H9 (cell line): Measurements from ENCODE around the gene GBE1. TPM values are rescaled to one million over a fixed set of nuclear protein-coding genes. Genes with fewer than 3 reads are reported as not detected.

Experiments
- DNase-seq: peaks from one replicate; pipeline ENCODE4 v3.0.0-alpha.2; 2017
- H2AFZ ChIP-seq: one replicate; pipeline ENCODE4 v1.6.1; 2013; ENCODE audit warnings: mild to moderate bottlenecking, low read length, control low read depth, moderate library complexity
- H2AK5ac ChIP-seq: 2 replicates; pipeline ENCODE4 v1.6.1; 2013; ENCODE audit warnings: low read length, control low read depth, mixed read lengths; ENCODE audit not compliant: insufficient read length
- H2BK120ac ChIP-seq: one replicate; pipeline ENCODE4 v1.6.1; 2013; ENCODE audit warnings: low read depth, mild to moderate bottlenecking, low read length, control low read depth, inconsistent platforms; ENCODE audit not compliant: poor library complexity, severe bottlenecking
- H2BK12ac ChIP-seq: 2 replicates; pipeline ENCODE4 v1.6.1; 2013; ENCODE audit warnings: low read length, control low read depth, mixed read lengths, low read depth; ENCODE audit not compliant: insufficient read length
- H2BK15ac ChIP-seq: 2 replicates; pipeline ENCODE4 v1.6.1; 2013; ENCODE audit warnings: low read depth, low read length, control low read depth
- H2BK20ac ChIP-seq: one replicate; pipeline ENCODE4 v1.6.1; 2013; ENCODE audit warnings: low read depth, mild to moderate bottlenecking, low read length, control low read depth, inconsistent platforms; ENCODE audit not compliant: poor library complexity, severe bottlenecking
- H2BK5ac ChIP-seq: 2 replicates; pipeline ENCODE4 v1.6.1; 2013; ENCODE audit warnings: low read length, control low read depth, mixed read lengths; ENCODE audit not compliant: insufficient read length
- H3K14ac ChIP-seq: 2 replicates; pipeline ENCODE4 v1.6.1; 2013; ENCODE audit warnings: low read length, control low read depth; ENCODE audit not compliant: insufficient read depth
- H3K18ac ChIP-seq: 2 replicates; pipeline ENCODE4 v1.6.1; 2013; ENCODE audit warnings: low read depth, mild to moderate bottlenecking, mixed read lengths, low read length, control low read depth; ENCODE audit not compliant: insufficient read length
- H3K23ac ChIP-seq: 2 replicates; pipeline ENCODE4 v1.6.1; 2013; ENCODE audit warnings: low read length, control low read depth, mixed read lengths, low read depth; ENCODE audit not compliant: insufficient read length
- H3K23me2 ChIP-seq: 2 replicates; pipeline ENCODE4 v1.6.1; 2013; ENCODE audit warnings: low read depth, mild to moderate bottlenecking, mixed read lengths, low read length, control low read depth; ENCODE audit not compliant: insufficient read length, poor library complexity, severe bottlenecking
- H3K27ac ChIP-seq: 2 replicates; pipeline ENCODE4 v1.5.1; 2013; ENCODE audit warnings: low read length, control low read depth, mixed read lengths, low read depth; ENCODE audit not compliant: insufficient read length
- H3K27me3 ChIP-seq: 2 replicates; pipeline ENCODE4 v1.6.1; 2013; ENCODE audit warnings: low read length, control low read depth, inconsistent platforms; ENCODE audit not compliant: insufficient read depth
- H3K4ac ChIP-seq: 2 replicates; pipeline ENCODE4 v1.6.1; 2013; ENCODE audit warnings: low read depth, mild to moderate bottlenecking, control low read depth, inconsistent platforms, low read length, moderate library complexity
- H3K4me1 ChIP-seq: 2 replicates; pipeline ENCODE4 v1.6.1; 2013; ENCODE audit warnings: low read length, control low read depth, inconsistent platforms; ENCODE audit not compliant: insufficient read depth
- H3K4me2 ChIP-seq: 2 replicates; pipeline ENCODE4 v1.6.1; 2013; ENCODE audit warnings: low read length, control low read depth, mixed read lengths; ENCODE audit not compliant: insufficient read length, insufficient read depth
- H3K56ac ChIP-seq: 2 replicates; pipeline ENCODE4 v1.6.1; 2013; ENCODE audit warnings: low read depth, mild to moderate bottlenecking, mixed read lengths, low read length, control low read depth; ENCODE audit not compliant: insufficient read length
- H3K79me1 ChIP-seq: 2 replicates; pipeline ENCODE4 v1.6.1; 2013; ENCODE audit warnings: low read depth, mild to moderate bottlenecking, moderate library complexity, low read length, control low read depth, inconsistent platforms; ENCODE audit not compliant: insufficient read depth, poor library complexity, severe bottlenecking
- H3K79me2 ChIP-seq: 2 replicates; pipeline ENCODE4 v1.6.1; 2013; ENCODE audit warnings: low read length, control low read depth, inconsistent platforms; ENCODE audit not compliant: insufficient read depth
- H3K9ac ChIP-seq: 2 replicates; pipeline ENCODE4 v1.6.1; 2013; ENCODE audit warnings: low read length, control low read depth, mixed read lengths; ENCODE audit not compliant: insufficient read length; ENCODE audit errors: extremely low read depth
- H3K9me3 ChIP-seq: one replicate; pipeline ENCODE4 v1.6.1; 2013; ENCODE audit warnings: low read depth, low read length, inconsistent platforms; ENCODE audit not compliant: control insufficient read depth
- H3T11ph ChIP-seq: one replicate; pipeline ENCODE4 v1.6.1; 2013; ENCODE audit warnings: mild to moderate bottlenecking, low read length, control low read depth, inconsistent platforms
- H4K20me1 ChIP-seq: one replicate; pipeline ENCODE4 v1.6.1; 2013; ENCODE audit not compliant: control insufficient read depth, insufficient read length, insufficient read depth
- H4K5ac ChIP-seq: 2 replicates; pipeline ENCODE4 v1.6.1; 2013; ENCODE audit warnings: low read depth, mild to moderate bottlenecking, mixed read lengths, low read length, control low read depth; ENCODE audit not compliant: insufficient read length
- H4K8ac ChIP-seq: replicated peaks from 2 replicates; pipeline ENCODE4 v1.6.1; 2013; ENCODE audit warnings: low read length, control low read depth, mixed read lengths, low read depth; ENCODE audit not compliant: insufficient read length
- H4K91ac ChIP-seq: 2 replicates; pipeline ENCODE4 v1.6.1; 2013; ENCODE audit warnings: low read depth, mild to moderate bottlenecking, moderate library complexity, mixed read lengths, low read length, control low read depth; ENCODE audit not compliant: insufficient read length
- H3K27ac Mint-ChIP-seq, 3 experiments: 2 replicates in 2 of 3; 3 replicates in 1 of 3; pipeline ENCODE4 v1.8.0; 2020 to 2021; ENCODE audit warnings: mixed read lengths in 3 of 3, mild to moderate bottlenecking in 1 of 3, moderate library complexity in 1 of 3
- H3K27me3 Mint-ChIP-seq: 2 replicates; pipeline ENCODE4 v1.8.0; 2021; ENCODE audit warnings: low read depth, mild to moderate bottlenecking, moderate library complexity, mixed read lengths
- H3K36me3 Mint-ChIP-seq, 3 experiments: 2 replicates in 2 of 3; 3 replicates in 1 of 3; pipeline ENCODE4 v1.8.0; 2020 to 2021; ENCODE audit warnings: low read depth in 3 of 3, mixed read lengths in 3 of 3; ENCODE audit not compliant: insufficient read depth in 1 of 3
- H3K4me1 Mint-ChIP-seq, 2 experiments: 2 replicates each; pipeline ENCODE4 v1.8.0; 2020; ENCODE audit warnings: mixed read lengths in 2 of 2
- H3K4me3 Mint-ChIP-seq, 2 experiments: 2 replicates in 1 of 2; 3 replicates in 1 of 2; pipeline ENCODE4 v1.8.0; 2020 to 2021; ENCODE audit warnings: mild to moderate bottlenecking in 2 of 2, mixed read lengths in 2 of 2, moderate library complexity in 1 of 2
- H3K9me3 Mint-ChIP-seq, 2 experiments: 2 replicates in 1 of 2; 3 replicates in 1 of 2; pipeline ENCODE4 v1.8.0; 2020; ENCODE audit warnings: mild to moderate bottlenecking in 2 of 2, mixed read lengths in 2 of 2, moderate library complexity in 1 of 2
- CTCF ChIP-seq: fragments of 200-600 bp; sonication (generic); conservative IDR thresholded peaks from 3 replicates; pipeline ENCODE4 v1.8.0; 2021; ENCODE audit warnings: antibody characterized with exemption, mild to moderate bottlenecking
- WGBS: extraction: QIAGEN DNeasy Blood & Tissue Kit; methylation state at CpG from one replicate; pipeline ENCODE4 v1.1.7; 2013; ENCODE audit warnings: missing lambda C conversion rate, low lambda C conversion rate, mixed read lengths; ENCODE audit not compliant: insufficient read length; ENCODE audit errors: extremely low coverage; 5-methylcytosine and 5-hydroxymethylcytosine counted together
- total RNA-seq: library from RNA; stranded (reverse); gene quantifications from 2 replicates; pipeline ENCODE4 v1.2.1, GENCODE V29; 2021

GBE1 gene
- total RNA-seq, 1 experiment from 2014 or later: 13.8 TPM

DNA sequence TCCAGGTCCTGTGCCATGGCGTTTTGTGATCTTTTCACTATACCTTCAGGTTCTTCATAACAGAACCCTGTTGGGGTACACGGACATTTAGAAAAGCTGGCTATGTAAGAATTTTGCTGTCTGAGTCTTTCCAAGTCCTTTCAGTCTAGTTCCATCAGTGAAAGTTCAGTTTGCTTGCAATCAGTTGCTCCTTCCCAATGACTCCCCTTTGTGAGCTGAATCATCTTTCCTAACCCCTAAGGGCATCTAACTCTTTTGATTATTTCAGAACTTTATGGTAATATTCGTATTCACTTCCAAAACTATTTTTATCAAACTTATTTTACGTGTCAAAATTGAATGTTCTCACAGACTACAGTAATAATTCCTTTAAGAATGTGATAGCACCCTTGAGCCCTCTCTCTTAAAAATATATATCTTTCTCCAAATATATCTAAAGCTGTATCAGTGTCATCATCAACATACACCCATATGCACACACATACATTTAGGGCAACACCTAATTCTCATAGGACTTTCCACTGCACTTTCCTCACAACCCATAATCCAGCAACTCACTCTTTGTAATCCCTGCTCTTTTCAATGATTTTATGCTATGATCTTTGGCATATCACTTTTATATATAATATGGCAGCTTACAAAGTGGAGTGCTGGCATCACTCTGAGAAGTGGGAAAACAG is 263.7 kb downstream of the GBE1 start:
- Histone ChIP-seq H3K4me1 (no peaks in the 10 kb centered on the region), H2BK120ac (no peak overlapping the region), H3K27me3 (no peaks in the 10 kb centered on the region), H3K56ac (no peak overlapping the region), H4K91ac (no peak overlapping the region), H3K79me1 (no peaks in the 10 kb centered on the region), H4K20me1 (no peaks in the 10 kb centered on the region), H3K23me2 (no peaks in the 10 kb centered on the region), H2BK15ac (no peak overlapping the region), H2AK5ac (no peak overlapping the region), H3K27ac (no peak overlapping the region), H4K8ac (no peak overlapping the region), H3K9me3 (no peaks in the 10 kb centered on the region), H3K18ac (no peak overlapping the region), H3K9ac (no peak overlapping the region), H2BK20ac (no peak overlapping the region), H3K14ac (no peak overlapping the region), H3K23ac (no peak overlapping the region), H2AFZ (no peak overlapping the region), H3T11ph (no peak overlapping the region), H3K4ac (no peak overlapping the region), H3K79me2 (no peaks in the 10 kb centered on the region), H2BK12ac (no peak overlapping the region), H4K5ac (no peak overlapping the region), H3K4me2 (no peak overlapping the region), H2BK5ac (no peak overlapping the region)
- DNase-seq: no peak
- Mint-ChIP-seq H3K36me3 (peaks cover 0 to 5% (median 0%) of the 10 kb centered on the region in 3 experiments; a peak in 3 of 7 replicates), H3K27me3 (no peaks in the 10 kb centered on the region), H3K4me3 (no peak overlapping the region), H3K4me1 (no peaks in the 10 kb centered on the region), H3K9me3 (no peaks in the 10 kb centered on the region; a peak in 1 of 5 replicates), H3K27ac (no peak overlapping the region)
- 100% methylated on average over 2 of the region's 4 CpGs for WGBS
- no peak for TF ChIP-seq CTCF
